ENCODE data around the gene MOB3A. TPM values are rescaled to one million over a fixed set of nuclear protein-coding genes. Genes with fewer than 3 reads are reported as not detected.

Gene MOB3A
- total and polyA plus RNA-seq, 9 of the 15 experiments (the other 6 are each of a cell fraction or from before 2014, with no cell fraction given) = 1.1 to 24.1 (median 6.0) TPM

GRCh38 chr19:2059422-2060201, 36.5 kb downstream of the MOB3A start (continued):
- TF ChIP-seq, protein P1, sequence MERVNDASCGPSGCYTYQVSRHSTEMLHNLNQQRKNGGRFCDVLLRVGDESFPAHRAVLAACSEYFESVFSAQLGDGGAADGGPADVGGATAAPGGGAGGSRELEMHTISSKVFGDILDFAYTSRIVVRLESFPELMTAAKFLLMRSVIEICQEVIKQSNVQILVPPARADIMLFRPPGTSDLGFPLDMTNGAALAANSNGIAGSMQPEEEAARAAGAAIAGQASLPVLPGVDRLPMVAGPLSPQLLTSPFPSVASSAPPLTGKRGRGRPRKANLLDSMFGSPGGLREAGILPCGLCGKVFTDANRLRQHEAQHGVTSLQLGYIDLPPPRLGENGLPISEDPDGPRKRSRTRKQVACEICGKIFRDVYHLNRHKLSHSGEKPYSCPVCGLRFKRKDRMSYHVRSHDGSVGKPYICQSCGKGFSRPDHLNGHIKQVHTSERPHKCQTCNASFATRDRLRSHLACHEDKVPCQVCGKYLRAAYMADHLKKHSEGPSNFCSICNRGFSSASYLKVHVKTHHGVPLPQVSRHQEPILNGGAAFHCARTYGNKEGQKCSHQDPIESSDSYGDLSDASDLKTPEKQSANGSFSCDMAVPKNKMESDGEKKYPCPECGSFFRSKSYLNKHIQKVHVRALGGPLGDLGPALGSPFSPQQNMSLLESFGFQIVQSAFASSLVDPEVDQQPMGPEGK (CRISPR knock-in tag; IDR thresholded peaks at IDR 0.05; ENCODE audit: borderline replicate concordance) = peak; percentile 48; the same call in 1 of the 2 replicates
- TF ChIP-seq NCOA4 (IDR thresholded peaks at IDR 0.05; ENCODE audit: partially characterized antibody) (no peak), SRSF9 (IDR thresholded peaks at IDR 0.05; ENCODE audit: borderline replicate concordance, low read depth, low read length) (no peak), TEAD1 (CRISPR knock-in tag; IDR thresholded peaks at IDR 0.05) (peak; percentile 67 to 78; a peak in 3 of 4 replicates), E2F6 (IDR thresholded peaks at IDR 0.05; ENCODE audit: borderline replicate concordance in 1 of 2, extremely low read depth in 1 of 2, insufficient read depth in 1 of 2, insufficient read length in 1 of 2, low read depth in 1 of 2, low read length in 1 of 2, poor library complexity in 1 of 2, severe bottlenecking in 1 of 2) (peak; percentile 52 to 58), FOXK2 (conservative IDR thresholded peaks at IDR 0.05 in 1 of 2, IDR thresholded peaks at IDR 0.05 in 1 of 2; ENCODE audit: low read depth in 2 of 2) (no peak), ARID4B (CRISPR knock-in tag; IDR thresholded peaks at IDR 0.05) (peak; percentile 81; the same call in 1 of the 2 replicates), HEY1 (CRISPR knock-in tag; IDR thresholded peaks at IDR 0.05; ENCODE audit: borderline replicate concordance) (peak; percentile 1; the same call in 1 of the 2 replicates), DNMT1 (IDR thresholded peaks at IDR 0.05) (no peak), XRCC3 (IDR thresholded peaks at IDR 0.05) (no peak), ZZZ3 (IDR thresholded peaks at IDR 0.05) (no peak), HDAC2 (IDR thresholded peaks at IDR 0.05) (peak; percentile 57; the same call in 1 of the 2 replicates)
- TF ChIP-seq, protein P2, sequence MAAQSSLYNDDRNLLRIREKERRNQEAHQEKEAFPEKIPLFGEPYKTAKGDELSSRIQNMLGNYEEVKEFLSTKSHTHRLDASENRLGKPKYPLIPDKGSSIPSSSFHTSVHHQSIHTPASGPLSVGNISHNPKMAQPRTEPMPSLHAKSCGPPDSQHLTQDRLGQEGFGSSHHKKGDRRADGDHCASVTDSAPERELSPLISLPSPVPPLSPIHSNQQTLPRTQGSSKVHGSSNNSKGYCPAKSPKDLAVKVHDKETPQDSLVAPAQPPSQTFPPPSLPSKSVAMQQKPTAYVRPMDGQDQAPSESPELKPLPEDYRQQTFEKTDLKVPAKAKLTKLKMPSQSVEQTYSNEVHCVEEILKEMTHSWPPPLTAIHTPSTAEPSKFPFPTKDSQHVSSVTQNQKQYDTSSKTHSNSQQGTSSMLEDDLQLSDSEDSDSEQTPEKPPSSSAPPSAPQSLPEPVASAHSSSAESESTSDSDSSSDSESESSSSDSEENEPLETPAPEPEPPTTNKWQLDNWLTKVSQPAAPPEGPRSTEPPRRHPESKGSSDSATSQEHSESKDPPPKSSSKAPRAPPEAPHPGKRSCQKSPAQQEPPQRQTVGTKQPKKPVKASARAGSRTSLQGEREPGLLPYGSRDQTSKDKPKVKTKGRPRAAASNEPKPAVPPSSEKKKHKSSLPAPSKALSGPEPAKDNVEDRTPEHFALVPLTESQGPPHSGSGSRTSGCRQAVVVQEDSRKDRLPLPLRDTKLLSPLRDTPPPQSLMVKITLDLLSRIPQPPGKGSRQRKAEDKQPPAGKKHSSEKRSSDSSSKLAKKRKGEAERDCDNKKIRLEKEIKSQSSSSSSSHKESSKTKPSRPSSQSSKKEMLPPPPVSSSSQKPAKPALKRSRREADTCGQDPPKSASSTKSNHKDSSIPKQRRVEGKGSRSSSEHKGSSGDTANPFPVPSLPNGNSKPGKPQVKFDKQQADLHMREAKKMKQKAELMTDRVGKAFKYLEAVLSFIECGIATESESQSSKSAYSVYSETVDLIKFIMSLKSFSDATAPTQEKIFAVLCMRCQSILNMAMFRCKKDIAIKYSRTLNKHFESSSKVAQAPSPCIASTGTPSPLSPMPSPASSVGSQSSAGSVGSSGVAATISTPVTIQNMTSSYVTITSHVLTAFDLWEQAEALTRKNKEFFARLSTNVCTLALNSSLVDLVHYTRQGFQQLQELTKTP (IDR thresholded peaks at IDR 0.05; ENCODE audit: low read depth in 1 of 2, partially characterized antibody in 2 of 2) = peak; percentile 51 to 88

All from K562 (cell line).